Keratinocyte (primary cell): ENCODE data around the gene AAR2. TPM values are rescaled to one million over a fixed set of nuclear protein-coding genes. Genes with fewer than 3 reads are reported as not detected.
A peak's percentile ranks its signal among the peaks of the same experiment; 100 is the strongest.

Experiments
- DNase-seq: peaks from one replicate; pipeline ENCODE4 v3.0.0-alpha.2; 2011; ENCODE audit warnings: low read depth, missing footprints, low spot score
- FAIRE-seq: peaks from 2 replicates; lab custom pipeline; 2011; peaks lifted over from hg19 to GRCh38; lab: Jason Lieb, UNC
- H2AFZ ChIP-seq: 2 replicates; pipeline ENCODE4 v1.6.0; 2012; ENCODE audit warnings: low read length, control low read depth, inconsistent platforms; ENCODE audit not compliant: control insufficient read depth
- H3K27ac ChIP-seq: 2 replicates; pipeline ENCODE4 v1.5.1; 2011; ENCODE audit warnings: low read length; ENCODE audit not compliant: control insufficient read depth, insufficient read depth
- H3K27me3 ChIP-seq: 3 replicates; pipeline ENCODE4 v1.6.0; 2011; ENCODE audit warnings: low read length; ENCODE audit not compliant: control insufficient read depth, insufficient read depth; ENCODE audit errors: extremely low read depth
- H3K36me3 ChIP-seq, 2 experiments: 2 replicates in 1 of 2; 3 replicates in 1 of 2; pipeline ENCODE4 v1.5.1; 2011; ENCODE audit warnings: low read length in 2 of 2, mild to moderate bottlenecking in 1 of 2; ENCODE audit not compliant: control insufficient read depth in 2 of 2, insufficient read depth in 2 of 2; ENCODE audit errors: extremely low read depth in 1 of 2
- H3K4me1 ChIP-seq: 3 replicates; pipeline ENCODE4 v1.5.1; 2011; ENCODE audit warnings: low read length; ENCODE audit not compliant: control insufficient read depth, insufficient read depth; ENCODE audit errors: extremely low read depth
- H3K4me2 ChIP-seq: 3 replicates; pipeline ENCODE4 v1.6.0; 2011; ENCODE audit warnings: low read depth, low read length; ENCODE audit not compliant: control insufficient read depth, insufficient read depth; ENCODE audit errors: extremely low read depth
- H3K4me3 ChIP-seq, 3 experiments: fragments of 200-600 bp in 1 of 3; sonication (generic) in 1 of 3; 2 replicates in 2 of 3; 3 replicates in 1 of 3; pipeline ENCODE4 v1.5.1; 2011 to 2016; ENCODE audit warnings: low read length in 3 of 3, mild to moderate bottlenecking in 3 of 3, control low read depth in 2 of 3, inconsistent platforms in 1 of 3, low read depth in 1 of 3, mixed read lengths in 1 of 3, mixed run types in 1 of 3, moderate library complexity in 1 of 3; ENCODE audit not compliant: control insufficient read depth in 2 of 3, insufficient read depth in 2 of 3; ENCODE audit errors: extremely low read depth in 1 of 3
- H3K79me2 ChIP-seq: 2 replicates; pipeline ENCODE4 v1.6.0; 2012; ENCODE audit warnings: low read length; ENCODE audit not compliant: control insufficient read depth, insufficient read depth
- H3K9ac ChIP-seq: 3 replicates; pipeline ENCODE4 v1.6.0; 2011; ENCODE audit warnings: low read length; ENCODE audit not compliant: control insufficient read depth, insufficient read depth; ENCODE audit errors: extremely low read depth
- H3K9me1 ChIP-seq: 3 replicates; pipeline ENCODE4 v1.6.0; 2011; ENCODE audit warnings: low read length; ENCODE audit not compliant: control insufficient read depth, insufficient read depth; ENCODE audit errors: extremely low read depth
- H3K9me3 ChIP-seq: 2 replicates; pipeline ENCODE4 v1.5.1; 2012; ENCODE audit warnings: low read depth, low read length; ENCODE audit not compliant: control insufficient read depth
- H4K20me1 ChIP-seq: 3 replicates; pipeline ENCODE4 v1.6.0; 2011; ENCODE audit warnings: low read length; ENCODE audit not compliant: control insufficient read depth, insufficient read depth; ENCODE audit errors: extremely low read depth
- CTCF ChIP-seq, 3 experiments: IDR thresholded peaks in 1 of 3; conservative IDR thresholded peaks in 1 of 3; optimal IDR thresholded peaks in 1 of 3; 2 replicates in 2 of 3; 3 replicates in 1 of 3; pipeline versions ENCODE3 to v1.5.1; 2011; ENCODE audit warnings: low read length in 3 of 3, mild to moderate bottlenecking in 3 of 3, moderate library complexity in 2 of 3, control low read depth in 1 of 3, inconsistent platforms in 1 of 3; ENCODE audit not compliant: insufficient read depth in 2 of 3; ENCODE audit errors: extremely low read depth in 1 of 3
- EZH2 ChIP-seq: IDR thresholded peaks from one replicate; pipeline ENCODE4 v1.6.1; 2012; ENCODE audit warnings: inconsistent platforms, mild to moderate bottlenecking, low read length, moderate library complexity
- dilution Hi-C: fragments of 300-500 bp; cut with MboI; formaldehyde crosslinking; loops from one replicate; pipeline ENCODE4 v1.7.0; 2020; ENCODE audit warnings: low sequenced_read_pairs; ENCODE audit not compliant: extremely low pct_ligation_motif_present
- polyA plus RNA-seq, 5 experiments: library from polyadenylated mRNA; depleted of rRNA in 3 of 5; stranded (reverse) in 3 of 5; stranded (forward) in 1 of 5; unstranded in 1 of 5; fragments of >200 nt; gene quantifications; 1 replicate in 1 of 5; 2 replicates in 3 of 5; 3 replicates in 1 of 5; pipeline versions ENCODE4 v1.2.1 to v1.2.3, GENCODE V29; 2011 to 2012; ENCODE audit warnings: missing spikeins in 2 of 5, low read depth in 1 of 5, low replicate concordance in 1 of 5

Gene AAR2
- polyA plus RNA-seq, 1 donor (not counting 4 experiments of a cell fraction or from before 2014, with no cell fraction given): 20.1 TPM

GRCh38 chr20:36249450-36249849 lies 13.2 kb downstream of the AAR2 start:
- Histone ChIP-seq H4K20me1 (no peaks in the 10 kb centered on the region), H2AFZ (no peak overlapping the region), H3K79me2 (peaks cover 25% of the 10 kb centered on the region), H3K9me3 (no peaks in the 10 kb centered on the region), H3K36me3 (peaks cover 19 to 21% of the 10 kb centered on the region in 2 experiments), H3K4me3 (no peak overlapping the region), H3K9me1 (no peaks in the 10 kb centered on the region), H3K9ac (no peak overlapping the region), H3K27me3 (no peaks in the 10 kb centered on the region), H3K4me2 (no peak overlapping the region), H3K27ac (no peak overlapping the region), H3K4me1 (peaks cover 25% of the 10 kb centered on the region)
- FAIRE-seq: no peak
- no peak for TF ChIP-seq EZH2
- no peak for TF ChIP-seq CTCF (optimal IDR thresholded peaks at IDR 0.05 in 1 of 3, IDR thresholded peaks at IDR 0.05 in 1 of 3, conservative IDR thresholded peaks at IDR 0.05 in 1 of 3; ENCODE audit: extremely low read depth in 1 of 3, insufficient read depth in 2 of 3, low read length in 3 of 3)
- dilution Hi-C loops: no loop called here
- DNase-seq: no peak

- no peak overlapping the region for H3K4me3 ChIP-seq
- FAIRE-seq: peak; percentile 99
- H3K4me1 ChIP-seq: peaks cover 25% of the 10 kb centered on the region
- H3K27me3 ChIP-seq: no peaks in the 10 kb centered on the region
- H3K79me2 ChIP-seq: peaks cover 25% of the 10 kb centered on the region
- H3K9me1 ChIP-seq: no peaks in the 10 kb centered on the region
- no peak overlapping the region for H2AFZ ChIP-seq
- H3K9ac ChIP-seq: no peak overlapping the region
- no peaks in the 10 kb centered on the region for H3K9me3 ChIP-seq
- TF ChIP-seq CTCF (optimal IDR thresholded peaks at IDR 0.05 in 1 of 3, IDR thresholded peaks at IDR 0.05 in 1 of 3, conservative IDR thresholded peaks at IDR 0.05 in 1 of 3; ENCODE audit: extremely low read depth in 1 of 3, insufficient read depth in 2 of 3, low read length in 3 of 3) (no peak), EZH2 (no peak)
- H3K27ac ChIP-seq: no peak overlapping the region
- no peaks in the 10 kb centered on the region for H4K20me1 ChIP-seq
- peaks cover 13 to 20% of the 10 kb centered on the region in 2 experiments for H3K36me3 ChIP-seq
- peak overlapping the region; percentile 39 for H3K4me2 ChIP-seq
- dilution Hi-C loops: no loop called here
- no peak for DNase-seq
Measured at GRCh38 chr20:36251426-36251825, 15.1 kb downstream of the AAR2 start.
